H1 (cell line): ENCODE measurements around the gene USP3. TPM values are rescaled to one million over a fixed set of nuclear protein-coding genes. Genes with fewer than 3 reads are reported as not detected.

Experiments used
- BRCA1 ChIP-seq: IDR thresholded peaks from 2 replicates; pipeline ENCODE4 v1.6.1; 2012; ENCODE audit warnings: low read depth, low read length, improper control_type of control experiment
- GTF2F1 ChIP-seq: IDR thresholded peaks from 2 replicates; pipeline ENCODE4 v1.6.1; 2012; ENCODE audit warnings: low read depth, low read length, improper control_type of control experiment, borderline replicate concordance
- KDM4A ChIP-seq: IDR thresholded peaks from one replicate; pipeline ENCODE4 v1.7.1; 2012; ENCODE audit warnings: low read depth, mild to moderate bottlenecking, moderate library complexity, low read length, inconsistent platforms; ENCODE audit not compliant: severe bottlenecking
- SRF ChIP-seq: IDR thresholded peaks from 2 replicates; pipeline ENCODE4 v1.6.1; 2011; ENCODE audit warnings: mild to moderate bottlenecking, low read depth, low read length, moderate library complexity
- polyA plus RNA-seq, 7 experiments: library from polyadenylated mRNA; depleted of rRNA in 3 of 7; stranded (reverse) in 5 of 7; unstranded in 2 of 7; fragments of >200 nt in 5 of 7; fragments of 200-250 nt in 2 of 7; gene quantifications; 1 replicate in 5 of 7; 2 replicates in 1 of 7; 4 replicates in 1 of 7; pipeline versions ENCODE4 v1.2.1 to v1.2.3, GENCODE V29; 2011 to 2013; ENCODE audit warnings: missing spikeins in 2 of 7, mixed read lengths in 2 of 7
- total RNA-seq: library from RNA; stranded (reverse); fragmentation: NEBNext Ultra II Directional; extraction: Animal tissue kit (Norgen Biotek cat#: 25700); gene quantifications from 2 replicates; pipeline ENCODE4 v1.2.1, GENCODE V29; 2021

USP3 gene
- total and polyA plus RNA-seq, 2 of the 8 experiments (the other 6 are each of a cell fraction or from before 2014, with no cell fraction given), result 15.5 to 16.2 TPM

GRCh38 chr15:63463036-63463435 is 41.4 kb upstream of the USP3 start (continued):
- TF ChIP-seq GTF2F1 (no peak), BRCA1 (no peak), SRF (no peak), KDM4A (no peak)
